Measurements from ENCODE around the gene HMCN1.
"Not testable (repeated sequence)": the region's sequence is repeated elsewhere in the genome, so short reads cannot be mapped to it uniquely, and the experiment has no call there.

The HMCN1 gene

GRCh38 chr1:185846672-185847444 is 112.7 kb downstream of the HMCN1 start:
- no peak for DNase-seq

- no peak for DNase-seq
Observed at GRCh38 chr1:185849014-185849413, 114.8 kb downstream of the HMCN1 start.

- DNase-seq = no peak
Observed at GRCh38 chr1:185850366-185850765, 116.2 kb downstream of the HMCN1 start.

GRCh38 chr1:185853739-185854138 is 119.5 kb downstream of the HMCN1 start:
- DNase-seq = no peak

GRCh38 chr1:185856482-185856881 is 122.3 kb downstream of the HMCN1 start:
- DNase-seq = no peak

GRCh38 chr1:185857442-185857841 is 123.3 kb downstream of the HMCN1 start:
- no peak for DNase-seq

GRCh38 chr1:185860311-185860710 is 126.1 kb downstream of the HMCN1 start:
- no peak for DNase-seq

GRCh38 chr1:185860859-185861258 is 126.7 kb downstream of the HMCN1 start:
- no peak for DNase-seq

GRCh38 chr1:185861630-185862029 is 127.4 kb downstream of the HMCN1 start:
- no peak for DNase-seq

- DNase-seq = no peak
Observed at GRCh38 chr1:185862235-185862634, 128.0 kb downstream of the HMCN1 start.

- no peak for DNase-seq
Observed at GRCh38 chr1:185864331-185864730, 130.1 kb downstream of the HMCN1 start.

- no peak for DNase-seq
Observed at GRCh38 chr1:185864889-185865517, 130.8 kb downstream of the HMCN1 start.

- no peak for DNase-seq
Observed at GRCh38 chr1:185869590-185869989, 135.4 kb downstream of the HMCN1 start.

GRCh38 chr1:185871627-185872150 is 137.5 kb downstream of the HMCN1 start:
- no peak for DNase-seq

- DNase-seq = no peak
Observed at GRCh38 chr1:185874246-185874645, 140.1 kb downstream of the HMCN1 start.

GRCh38 chr1:185880330-185880729 is 146.1 kb downstream of the HMCN1 start:
- DNase-seq = no peak

- DNase-seq = no peak
Observed at GRCh38 chr1:185880779-185881333, 146.7 kb downstream of the HMCN1 start.

- no peak for DNase-seq
Observed at GRCh38 chr1:185886046-185886445, 151.9 kb downstream of the HMCN1 start.

GRCh38 chr1:185886671-185887070 is 152.5 kb downstream of the HMCN1 start:
- DNase-seq = no peak

GRCh38 chr1:185892831-185893403 is 158.7 kb downstream of the HMCN1 start:
- DNase-seq = not testable (repeated sequence)

- DNase-seq = no peak
Observed at GRCh38 chr1:185894791-185895190, 160.6 kb downstream of the HMCN1 start.

Data from nucleus accumbens (tissue), 56 donors.